HL-60 (cell line): ENCODE results near the gene RABGAP1L.

Experiments used
- DNase-seq, 2 experiments: peaks; one replicate each; pipeline ENCODE4 v3.0.0-alpha.2; 2010 to 2020; ENCODE audit warnings: low read depth in 1 of 2, low spot score in 1 of 2
- H3K27ac ChIP-seq: fragments of 250-450 bp; sonication (Bioruptor Pico); replicated peaks from 2 replicates; pipeline ENCODE4 v1.5.1; 2020; ENCODE audit warnings: mild to moderate bottlenecking, moderate library complexity
- H3K27me3 ChIP-seq: fragments of 250-450 bp; sonication (Bioruptor Pico); 2 replicates; pipeline ENCODE4 v1.5.1; 2021; ENCODE audit warnings: mild to moderate bottlenecking, moderate library complexity; ENCODE audit not compliant: insufficient read depth, poor library complexity, severe bottlenecking
- H3K4me3 ChIP-seq: replicated peaks from 2 replicates; pipeline ENCODE4 v1.5.1; 2011; ENCODE audit warnings: mild to moderate bottlenecking, control low read depth, low read length; ENCODE audit not compliant: insufficient read depth
- CTCF ChIP-seq: IDR thresholded peaks from one replicate; pipeline ENCODE4 v1.5.1; 2011; ENCODE audit warnings: low read length, control low read depth, inconsistent platforms; ENCODE audit not compliant: insufficient read depth
- GABPA ChIP-seq: IDR thresholded peaks from 2 replicates; pipeline ENCODE4 v1.6.1; 2012; ENCODE audit warnings: low read depth
- POLR2AphosphoS5 ChIP-seq: IDR thresholded peaks from 2 replicates; pipeline ENCODE4 v1.6.1; 2012; ENCODE audit warnings: low read depth
- SPI1 ChIP-seq: IDR thresholded peaks from 2 replicates; pipeline ENCODE4 v1.6.1; 2012; ENCODE audit warnings: low read depth, mild to moderate bottlenecking, borderline replicate concordance
- TF ChIP-seq, protein P1 (sequence below): IDR thresholded peaks from 2 replicates; pipeline ENCODE4 v1.6.1; 2012; ENCODE audit warnings: low read depth; ENCODE audit not compliant: insufficient replicate concordance

Gene RABGAP1L

DNA sequence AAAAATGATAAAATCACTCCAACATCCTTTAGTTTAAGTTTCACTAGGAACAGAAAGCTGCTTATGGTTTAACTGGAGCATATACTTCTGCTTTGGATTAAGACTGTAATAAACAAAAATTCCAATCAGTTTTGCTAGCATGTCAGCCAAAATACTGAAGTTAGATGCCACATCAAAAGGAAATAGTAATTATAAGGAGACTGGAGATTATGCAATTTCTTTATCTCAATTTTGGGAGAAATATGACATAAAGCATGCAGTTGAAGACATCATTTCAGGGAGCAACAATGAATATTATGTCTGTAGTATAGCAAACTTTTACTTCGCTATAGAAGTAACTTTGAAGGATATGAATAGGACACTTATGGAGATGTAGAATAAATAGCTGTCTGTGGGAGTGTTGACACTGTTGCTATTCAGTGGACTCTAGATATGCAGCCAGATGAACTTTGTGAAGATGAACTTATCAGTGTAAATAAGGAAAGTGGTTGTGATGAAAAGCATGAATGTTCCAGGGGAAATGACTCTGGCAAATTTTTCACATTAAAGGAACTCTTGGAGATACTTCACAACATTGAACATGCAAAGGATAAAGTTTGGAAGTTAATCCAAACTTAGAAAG is 107.8 kb downstream of the RABGAP1L start:
- no peak overlapping the region for H3K4me3 ChIP-seq
- TF ChIP-seq SPI1 (no peak), POLR2AphosphoS5 (no peak), GABPA (no peak), CTCF (no peak)
- TF ChIP-seq, protein P1, sequence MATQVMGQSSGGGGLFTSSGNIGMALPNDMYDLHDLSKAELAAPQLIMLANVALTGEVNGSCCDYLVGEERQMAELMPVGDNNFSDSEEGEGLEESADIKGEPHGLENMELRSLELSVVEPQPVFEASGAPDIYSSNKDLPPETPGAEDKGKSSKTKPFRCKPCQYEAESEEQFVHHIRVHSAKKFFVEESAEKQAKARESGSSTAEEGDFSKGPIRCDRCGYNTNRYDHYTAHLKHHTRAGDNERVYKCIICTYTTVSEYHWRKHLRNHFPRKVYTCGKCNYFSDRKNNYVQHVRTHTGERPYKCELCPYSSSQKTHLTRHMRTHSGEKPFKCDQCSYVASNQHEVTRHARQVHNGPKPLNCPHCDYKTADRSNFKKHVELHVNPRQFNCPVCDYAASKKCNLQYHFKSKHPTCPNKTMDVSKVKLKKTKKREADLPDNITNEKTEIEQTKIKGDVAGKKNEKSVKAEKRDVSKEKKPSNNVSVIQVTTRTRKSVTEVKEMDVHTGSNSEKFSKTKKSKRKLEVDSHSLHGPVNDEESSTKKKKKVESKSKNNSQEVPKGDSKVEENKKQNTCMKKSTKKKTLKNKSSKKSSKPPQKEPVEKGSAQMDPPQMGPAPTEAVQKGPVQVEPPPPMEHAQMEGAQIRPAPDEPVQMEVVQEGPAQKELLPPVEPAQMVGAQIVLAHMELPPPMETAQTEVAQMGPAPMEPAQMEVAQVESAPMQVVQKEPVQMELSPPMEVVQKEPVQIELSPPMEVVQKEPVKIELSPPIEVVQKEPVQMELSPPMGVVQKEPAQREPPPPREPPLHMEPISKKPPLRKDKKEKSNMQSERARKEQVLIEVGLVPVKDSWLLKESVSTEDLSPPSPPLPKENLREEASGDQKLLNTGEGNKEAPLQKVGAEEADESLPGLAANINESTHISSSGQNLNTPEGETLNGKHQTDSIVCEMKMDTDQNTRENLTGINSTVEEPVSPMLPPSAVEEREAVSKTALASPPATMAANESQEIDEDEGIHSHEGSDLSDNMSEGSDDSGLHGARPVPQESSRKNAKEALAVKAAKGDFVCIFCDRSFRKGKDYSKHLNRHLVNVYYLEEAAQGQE = no peak
- H3K27ac ChIP-seq = no peak overlapping the region
- DNase-seq = no peak
- H3K27me3 ChIP-seq = no peaks in the 10 kb centered on the region

DNA sequence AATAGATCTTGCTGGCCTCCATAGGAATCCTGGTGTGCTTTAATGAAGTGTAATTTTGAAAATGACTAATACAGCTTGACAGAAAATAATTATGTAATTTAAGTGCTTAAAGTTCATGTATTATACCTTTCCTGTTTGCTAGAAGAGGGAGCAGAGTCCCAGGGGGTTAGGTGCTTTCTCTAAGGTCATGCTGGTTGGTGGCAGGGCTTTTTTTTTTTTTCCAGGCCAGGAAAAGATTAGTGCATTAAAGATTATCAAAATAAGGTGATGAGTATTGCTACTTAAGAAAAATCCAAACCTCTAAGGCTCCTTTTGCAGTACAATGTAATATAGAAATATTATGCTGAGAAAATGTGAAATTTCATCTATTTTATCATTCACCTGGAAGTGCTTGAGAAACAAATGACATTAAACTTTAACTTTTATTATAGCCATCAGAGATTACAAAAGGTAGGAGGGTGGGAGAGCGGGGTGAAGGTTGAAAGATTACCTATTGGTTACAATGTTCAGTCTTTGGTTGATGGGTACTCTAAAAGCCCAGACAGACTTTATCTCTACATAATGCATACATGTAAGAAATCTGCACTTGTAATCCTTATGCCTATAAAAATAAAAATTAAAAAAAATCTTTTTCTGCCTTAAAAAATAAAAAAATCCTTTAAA is 110.8 kb downstream of the RABGAP1L start:
- H3K27ac ChIP-seq = no peak overlapping the region
- H3K4me3 ChIP-seq = no peak overlapping the region
- TF ChIP-seq, protein P1 = no peak
- no peak for TF ChIP-seq CTCF
- TF ChIP-seq SPI1 = no peak
- TF ChIP-seq POLR2AphosphoS5 = no peak
- no peak for TF ChIP-seq GABPA

DNA sequence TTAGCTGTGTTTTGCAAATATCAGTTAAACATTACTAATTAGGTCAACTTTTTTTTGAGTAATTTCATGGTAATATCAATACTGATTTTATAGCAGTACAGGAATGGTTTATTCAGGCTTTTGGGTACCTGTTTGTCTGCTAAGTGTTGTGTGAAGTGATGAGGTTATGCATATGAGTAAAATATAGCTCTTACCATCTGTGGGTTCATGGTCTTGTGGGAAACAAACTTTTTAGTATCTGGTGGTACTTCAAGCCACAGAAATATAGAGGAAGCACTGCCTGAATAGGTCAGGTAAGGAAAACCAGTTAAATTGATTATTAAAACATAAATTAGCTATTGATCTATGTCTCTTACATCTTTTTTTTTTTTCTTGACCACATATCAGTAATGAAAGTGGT is 113.9 kb downstream of the RABGAP1L start:
- DNase-seq = no peak
- Histone ChIP-seq H3K27ac (no peak overlapping the region), H3K27me3 (no peaks in the 10 kb centered on the region), H3K4me3 (no peak overlapping the region)
- TF ChIP-seq, protein P1 = no peak
- no peak for TF ChIP-seq POLR2AphosphoS5
- TF ChIP-seq CTCF = no peak

More for the DNA sequence above, 110.8 kb downstream of the RABGAP1L start:
- H3K27me3 ChIP-seq = no peaks in the 10 kb centered on the region
- no peak for DNase-seq
